H1 (cell line): ENCODE results near the gene SLC24A4. TPM values are rescaled to one million over a fixed set of nuclear protein-coding genes. Genes with fewer than 3 reads are reported as not detected.

ENCODE experiments used
- CTCF ChIA-PET: fragments of 300-600 bp; sonication (Branson Sonifier 250); formaldehyde crosslinking; loops from one replicate; lab custom pipeline; 2021; ENCODE audit not compliant: partially characterized antibody; lab: Charles Lee
- POLR2A ChIA-PET: fragments of 300-600 bp; sonication (Branson Sonifier 250); formaldehyde crosslinking; loops from one replicate; lab custom pipeline; 2021; ENCODE audit warnings: inconsistent platforms; ENCODE audit not compliant: partially characterized antibody; lab: Charles Lee
- DNase-seq, 2 experiments: peaks; one replicate each; pipeline versions ENCODE4 v3.0.0 to v3.0.0-alpha.2; 2010 to 2022; ENCODE audit warnings: low spot score in 2 of 2, low read depth in 1 of 2, mixed read lengths in 1 of 2
- FAIRE-seq: peaks from 2 replicates; lab custom pipeline; 2011; peaks lifted over from hg19 to GRCh38; lab: Jason Lieb, UNC
- H2AFZ ChIP-seq: 2 replicates; pipeline ENCODE4 v1.8.1; 2012; ENCODE audit warnings: low read length, inconsistent platforms
- H2AK5ac ChIP-seq: 2 replicates; pipeline ENCODE4 v1.6.1; 2013; ENCODE audit warnings: low read depth, low read length
- H2BK120ac ChIP-seq: replicated peaks from 2 replicates; pipeline ENCODE3; 2013; ENCODE audit warnings: low read depth, low read length, inconsistent platforms
- H2BK12ac ChIP-seq: 2 replicates; pipeline ENCODE4 v1.6.1; 2013; ENCODE audit warnings: low read depth, low read length
- H2BK15ac ChIP-seq: 2 replicates; pipeline ENCODE4 v1.6.1; 2013; ENCODE audit warnings: low read length
- H2BK20ac ChIP-seq: 2 replicates; pipeline ENCODE4 v1.6.1; 2013; ENCODE audit warnings: low read length
- H2BK5ac ChIP-seq: 2 replicates; pipeline ENCODE4 v1.6.1; 2013; ENCODE audit warnings: low read depth, low read length
- H3K14ac ChIP-seq: 2 replicates; pipeline ENCODE4 v1.6.1; 2013; ENCODE audit warnings: inconsistent platforms; ENCODE audit not compliant: insufficient read length
- H3K18ac ChIP-seq: 2 replicates; pipeline ENCODE4 v1.6.1; 2013; ENCODE audit warnings: low read length; ENCODE audit errors: extremely low read depth
- H3K23ac ChIP-seq: 2 replicates; pipeline ENCODE4 v1.6.1; 2013; ENCODE audit warnings: inconsistent platforms; ENCODE audit not compliant: insufficient read length
- H3K23me2 ChIP-seq: 2 replicates; pipeline ENCODE4 v1.6.1; 2013; ENCODE audit warnings: low read depth, low read length
- H3K27ac ChIP-seq: 2 replicates; pipeline ENCODE4 v1.6.1; 2011; ENCODE audit warnings: low read depth, low read length, inconsistent platforms
- H3K27me3 ChIP-seq, 4 experiments: replicated peaks in 1 of 4; 1 replicate in 1 of 4; 2 replicates in 3 of 4; pipeline versions ENCODE4 v1.6.1 to v1.8.1; 2011 to 2013; ENCODE audit warnings: low read length in 3 of 4, mild to moderate bottlenecking in 3 of 4, inconsistent platforms in 2 of 4, mixed read lengths in 2 of 4, moderate library complexity in 1 of 4; ENCODE audit not compliant: control insufficient read depth in 3 of 4, insufficient read depth in 3 of 4; ENCODE audit errors: extremely low read depth in 1 of 4
- H3K36me3 ChIP-seq, 4 experiments: 2 replicates each; pipeline versions ENCODE4 v1.6.1 to v1.8.1; 2011 to 2013; ENCODE audit warnings: mild to moderate bottlenecking in 4 of 4, low read length in 3 of 4, moderate library complexity in 2 of 4, control low read depth in 1 of 4, inconsistent platforms in 1 of 4; ENCODE audit not compliant: insufficient read depth in 4 of 4, control insufficient read depth in 2 of 4
- H3K4ac ChIP-seq: replicated peaks from 2 replicates; pipeline ENCODE3; 2013; ENCODE audit warnings: low read length, low read depth, mixed read lengths, inconsistent platforms; ENCODE audit not compliant: insufficient read length
- H3K4me1 ChIP-seq, 4 experiments: replicated peaks in 1 of 4; 1 replicate in 1 of 4; 2 replicates in 3 of 4; pipeline versions ENCODE4 v1.6.1 to v1.8.1; 2011 to 2013; ENCODE audit warnings: low read length in 3 of 4, inconsistent platforms in 2 of 4, mixed read lengths in 1 of 4; ENCODE audit not compliant: insufficient read depth in 4 of 4, control insufficient read depth in 3 of 4
- H3K4me2 ChIP-seq, 2 experiments: 2 replicates each; pipeline versions ENCODE4 v1.6.1 to v1.8.1; 2011 to 2013; ENCODE audit warnings: low read depth in 2 of 2, low read length in 2 of 2, control low read depth in 1 of 2, inconsistent platforms in 1 of 2, mild to moderate bottlenecking in 1 of 2; ENCODE audit not compliant: insufficient read depth in 1 of 2
- H3K4me3 ChIP-seq, 4 experiments: fragments of 200-600, 300-600 bp in 1 of 4; sonication (generic), shearing (Covaris generic), sonication (Bioruptor Twin) in 1 of 4; 2 replicates each; pipeline versions ENCODE4 v1.5.1 to v1.8.1; 2011 to 2016; ENCODE audit warnings: low read length in 4 of 4, low read depth in 3 of 4, control low read depth in 2 of 4, inconsistent platforms in 2 of 4, mild to moderate bottlenecking in 2 of 4, mixed read lengths in 1 of 4, moderate library complexity in 1 of 4; ENCODE audit not compliant: insufficient read depth in 2 of 4; ENCODE audit errors: extremely low read depth in 1 of 4
- H3K56ac ChIP-seq: replicated peaks from 2 replicates; pipeline ENCODE3; 2013; ENCODE audit warnings: low read depth, mild to moderate bottlenecking, mixed read lengths, low read length, inconsistent platforms; ENCODE audit not compliant: insufficient read length
- H3K79me1 ChIP-seq: 2 replicates; pipeline ENCODE4 v1.6.1; 2013; ENCODE audit warnings: low read depth, low read length, control low read depth
- H3K79me2 ChIP-seq, 2 experiments: 2 replicates each; pipeline versions ENCODE4 v1.6.1 to v1.8.1; 2012 to 2013; ENCODE audit warnings: low read length in 2 of 2, mild to moderate bottlenecking in 2 of 2, inconsistent platforms in 1 of 2; ENCODE audit not compliant: insufficient read depth in 2 of 2, control insufficient read depth in 1 of 2
- H3K9ac ChIP-seq, 4 experiments: replicated peaks in 1 of 4; 1 replicate in 1 of 4; 2 replicates in 3 of 4; pipeline versions ENCODE4 v1.6.1 to v1.8.1; 2011 to 2013; ENCODE audit warnings: low read depth in 3 of 4, low read length in 3 of 4, control low read depth in 2 of 4, mild to moderate bottlenecking in 2 of 4, moderate library complexity in 2 of 4, inconsistent platforms in 1 of 4; ENCODE audit errors: extremely low read depth in 1 of 4
- H3K9me3 ChIP-seq, 2 experiments: 2 replicates each; pipeline versions ENCODE4 v1.6.1 to v1.8.1; 2012 to 2013; ENCODE audit warnings: mild to moderate bottlenecking in 2 of 2, moderate library complexity in 2 of 2, control low read depth in 1 of 2, inconsistent platforms in 1 of 2, low read depth in 1 of 2, low read length in 1 of 2, mixed read lengths in 1 of 2; ENCODE audit not compliant: insufficient read depth in 2 of 2
- H4K20me1 ChIP-seq, 2 experiments: replicated peaks in 1 of 2; 2 replicates each; pipeline versions ENCODE3 to v1.8.1; 2011 to 2013; ENCODE audit warnings: inconsistent platforms in 2 of 2, low read length in 2 of 2, mild to moderate bottlenecking in 1 of 2; ENCODE audit not compliant: insufficient read depth in 2 of 2, control insufficient read depth in 1 of 2
- H4K5ac ChIP-seq: 2 replicates; pipeline ENCODE4 v1.6.1; 2013; ENCODE audit warnings: low read length, low read depth, mixed read lengths, inconsistent platforms; ENCODE audit not compliant: insufficient read length
- H4K8ac ChIP-seq: 2 replicates; pipeline ENCODE4 v1.8.0; 2013; ENCODE audit warnings: mild to moderate bottlenecking, moderate library complexity, low read length, inconsistent platforms; ENCODE audit not compliant: insufficient read depth; ENCODE audit errors: extremely low read depth
- H4K91ac ChIP-seq: replicated peaks from 2 replicates; pipeline ENCODE3; 2013; ENCODE audit warnings: low read length, mixed read lengths, inconsistent platforms; ENCODE audit not compliant: insufficient read length
- E2F6 ChIP-seq: IDR thresholded peaks from 2 replicates; pipeline ENCODE4 v1.6.1; 2012; ENCODE audit warnings: inconsistent platforms
- SIN3A ChIP-seq, 2 experiments: IDR thresholded peaks in 1 of 2; conservative IDR thresholded peaks in 1 of 2; 2 replicates each; pipeline ENCODE4 v1.6.1; 2011 to 2012; ENCODE audit warnings: low read length in 2 of 2, improper control_type of control experiment in 1 of 2, low read depth in 1 of 2, mild to moderate bottlenecking in 1 of 2
- WGBS, 2 experiments: shearing (Covaris generic) in 1 of 2; methylation state at CpG; one replicate each; pipeline versions ENCODE4 v1.1.6 to v1.1.7; 2013 to 2015; ENCODE audit warnings: low lambda C conversion rate in 2 of 2, mixed read lengths in 2 of 2, inconsistent platforms in 1 of 2, low coverage in 1 of 2, missing lambda C conversion rate in 1 of 2; ENCODE audit not compliant: insufficient replicate concordance in 2 of 2, insufficient coverage in 1 of 2, insufficient read length in 1 of 2; ENCODE audit errors: extremely low coverage in 1 of 2, missing lambda C conversion rate in 1 of 2; 5-methylcytosine and 5-hydroxymethylcytosine counted together
- polyA plus RNA-seq, 7 experiments: library from polyadenylated mRNA; depleted of rRNA in 3 of 7; stranded (reverse) in 5 of 7; unstranded in 2 of 7; fragments of >200 nt in 5 of 7; fragments of 200-250 nt in 2 of 7; gene quantifications; 1 replicate in 5 of 7; 2 replicates in 1 of 7; 4 replicates in 1 of 7; pipeline versions ENCODE4 v1.2.1 to v1.2.3, GENCODE V29; 2011 to 2013; ENCODE audit warnings: missing spikeins in 2 of 7, mixed read lengths in 2 of 7
- total RNA-seq: library from RNA; stranded (reverse); fragmentation: NEBNext Ultra II Directional; extraction: Animal tissue kit (Norgen Biotek cat#: 25700); gene quantifications from 2 replicates; pipeline ENCODE4 v1.2.1, GENCODE V29; 2021

Gene SLC24A4
- total and polyA plus RNA-seq, 2 of the 8 experiments (the other 6 are each of a cell fraction or from before 2014, with no cell fraction given), result 0.27 to 0.89 TPM

- Histone ChIP-seq H2AK5ac (no peak overlapping the region), H2BK5ac (no peak overlapping the region), H2BK12ac (no peak overlapping the region), H3K14ac (no peak overlapping the region), H3K4me2 (no peak overlapping the region), H3K23me2 (no peaks in the 10 kb centered on the region), H3K27me3 (no peaks in the 10 kb centered on the region), H4K8ac (no peak overlapping the region), H2BK20ac (no peak overlapping the region), H4K20me1 (no peaks in the 10 kb centered on the region), H2AFZ (no peak overlapping the region), H4K91ac (no peak overlapping the region), H3K9ac (no peak overlapping the region), H3K56ac (no peak overlapping the region), H3K79me2 (no peaks in the 10 kb centered on the region), H4K5ac (no peak overlapping the region), H3K18ac (no peak overlapping the region), H3K23ac (no peak overlapping the region), H2BK120ac (no peak overlapping the region), H3K27ac (no peak overlapping the region), H3K79me1 (no peaks in the 10 kb centered on the region), H3K4me1 (no peaks in the 10 kb centered on the region; a peak in 1 of 7 replicates), H3K36me3 (no peaks in the 10 kb centered on the region), H2BK15ac (no peak overlapping the region), H3K4me3 (no peak overlapping the region), H3K9me3 (no peaks in the 10 kb centered on the region), H3K4ac (no peak overlapping the region)
- DNase-seq (no peak), FAIRE-seq (no peak)
- POLR2A ChIA-PET, result no interaction called here
- 99% methylated on average over 6 of the region's 7 CpGs; no CpG with 5 or more reads in 1 of the 2 experiments for WGBS, 2 experiments
- CTCF ChIA-PET, result no interaction called here
- TF ChIP-seq E2F6, result no peak
- no peak for TF ChIP-seq SIN3A (conservative IDR thresholded peaks at IDR 0.05 in 1 of 2, IDR thresholded peaks at IDR 0.05 in 1 of 2; ENCODE audit: low read depth in 1 of 2, low read length in 2 of 2)
These were observed 50.4 kb downstream of the SLC24A4 start for GRCh38 chr14:92373336-92373735.
